Progenitor cell of endocrine pancreas (in vitro differentiated cells): ENCODE results near the gene UBE2O. TPM values are rescaled to one million over a fixed set of nuclear protein-coding genes. Genes with fewer than 3 reads are reported as not detected.

Source experiments
- DNase-seq: peaks from one replicate; pipeline ENCODE4 v3.0.0; 2021; ENCODE audit warnings: low spot score; ENCODE audit not compliant: unreplicated experiment
- H3K27ac Mint-ChIP-seq: 2 replicates; pipeline ENCODE4 v1.8.0; 2021; ENCODE audit warnings: mild to moderate bottlenecking, moderate library complexity, mixed read lengths
- H3K27me3 Mint-ChIP-seq: 2 replicates; pipeline ENCODE4 v1.8.0; 2021; ENCODE audit warnings: mixed read lengths
- H3K36me3 Mint-ChIP-seq: 2 replicates; pipeline ENCODE4 v1.8.0; 2022; ENCODE audit warnings: mixed read lengths; ENCODE audit not compliant: insufficient read depth
- H3K4me1 Mint-ChIP-seq: 2 replicates; pipeline ENCODE4 v1.8.0; 2021; ENCODE audit warnings: low read depth, mixed read lengths
- H3K4me3 Mint-ChIP-seq: 2 replicates; pipeline ENCODE4 v1.8.0; 2021; ENCODE audit warnings: low read depth, mild to moderate bottlenecking, moderate library complexity, mixed read lengths
- H3K9me3 Mint-ChIP-seq: 2 replicates; pipeline ENCODE4 v1.8.0; 2021; ENCODE audit warnings: low read depth, mixed read lengths
- total RNA-seq: library from RNA; stranded (reverse); gene quantifications from 2 replicates; pipeline ENCODE4 v1.2.1, GENCODE V29; 2021
- TF ChIP-seq, protein P1 (sequence below): fragments of 200-600 bp; sonication (generic); IDR thresholded peaks from one replicate; pipeline ENCODE4 v1.5.0; 2021; ENCODE audit warnings: antibody characterized with exemption, mild to moderate bottlenecking; ENCODE audit not compliant: unreplicated experiment

UBE2O gene
- total RNA-seq, 1 donor from 2014 or later, result 44.6 TPM

DNA sequence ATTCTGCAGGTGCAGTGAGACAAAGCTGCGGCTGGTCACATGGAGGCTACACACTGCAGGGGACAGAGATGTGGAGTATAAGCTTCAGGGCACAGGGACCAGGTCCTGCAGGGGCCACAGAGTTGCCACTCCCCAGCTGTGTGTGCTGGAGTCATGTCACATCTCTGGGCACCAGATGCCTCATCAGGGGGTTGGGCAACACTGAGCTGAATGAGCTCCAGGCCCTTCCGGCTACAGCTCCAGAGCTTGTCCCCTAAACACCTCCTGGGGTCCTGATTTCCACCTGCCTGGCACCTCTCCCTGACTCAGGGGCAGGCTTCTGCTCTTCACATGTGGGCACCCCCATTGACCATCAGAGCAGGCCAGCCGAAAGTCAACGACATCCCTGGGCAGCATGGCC is 36.1 kb downstream of the UBE2O start:
- H3K9me3 Mint-ChIP-seq, result no peaks in the 10 kb centered on the region
- no peak overlapping the region for H3K27ac Mint-ChIP-seq
- no peaks in the 10 kb centered on the region for H3K36me3 Mint-ChIP-seq
- H3K27me3 Mint-ChIP-seq, result no peaks in the 10 kb centered on the region
- peaks cover 1% of the 10 kb centered on the region for H3K4me1 Mint-ChIP-seq
- no peak overlapping the region for H3K4me3 Mint-ChIP-seq
- TF ChIP-seq, protein P1, sequence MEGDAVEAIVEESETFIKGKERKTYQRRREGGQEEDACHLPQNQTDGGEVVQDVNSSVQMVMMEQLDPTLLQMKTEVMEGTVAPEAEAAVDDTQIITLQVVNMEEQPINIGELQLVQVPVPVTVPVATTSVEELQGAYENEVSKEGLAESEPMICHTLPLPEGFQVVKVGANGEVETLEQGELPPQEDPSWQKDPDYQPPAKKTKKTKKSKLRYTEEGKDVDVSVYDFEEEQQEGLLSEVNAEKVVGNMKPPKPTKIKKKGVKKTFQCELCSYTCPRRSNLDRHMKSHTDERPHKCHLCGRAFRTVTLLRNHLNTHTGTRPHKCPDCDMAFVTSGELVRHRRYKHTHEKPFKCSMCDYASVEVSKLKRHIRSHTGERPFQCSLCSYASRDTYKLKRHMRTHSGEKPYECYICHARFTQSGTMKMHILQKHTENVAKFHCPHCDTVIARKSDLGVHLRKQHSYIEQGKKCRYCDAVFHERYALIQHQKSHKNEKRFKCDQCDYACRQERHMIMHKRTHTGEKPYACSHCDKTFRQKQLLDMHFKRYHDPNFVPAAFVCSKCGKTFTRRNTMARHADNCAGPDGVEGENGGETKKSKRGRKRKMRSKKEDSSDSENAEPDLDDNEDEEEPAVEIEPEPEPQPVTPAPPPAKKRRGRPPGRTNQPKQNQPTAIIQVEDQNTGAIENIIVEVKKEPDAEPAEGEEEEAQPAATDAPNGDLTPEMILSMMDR, result no peak
- DNase-seq, result no peak

DNA sequence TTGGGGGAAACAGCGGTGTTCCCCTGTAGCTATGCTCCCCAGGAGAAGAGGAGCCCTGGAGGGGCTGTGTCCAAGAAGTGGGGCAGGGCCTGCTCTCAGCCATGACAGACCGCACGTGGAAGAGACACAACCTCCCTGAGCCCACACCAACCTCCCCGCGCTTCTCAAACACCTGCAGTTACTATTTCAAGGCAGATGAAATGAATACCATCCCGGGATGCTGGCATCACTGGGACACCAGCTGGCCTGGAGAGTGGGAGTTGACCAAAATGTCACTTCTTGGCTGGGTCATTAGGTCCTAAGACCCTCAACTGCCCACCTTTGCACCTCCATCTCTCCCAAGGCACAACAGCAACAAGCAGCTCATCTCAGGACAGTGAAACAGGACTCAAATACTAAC is 36.5 kb downstream of the UBE2O start:
- Mint-ChIP-seq H3K9me3 (no peaks in the 10 kb centered on the region), H3K4me3 (no peak overlapping the region), H3K4me1 (peaks cover 1% of the 10 kb centered on the region), H3K36me3 (no peaks in the 10 kb centered on the region), H3K27ac (peak overlapping the region; percentile 5), H3K27me3 (no peaks in the 10 kb centered on the region)
- DNase-seq, result no peak
- TF ChIP-seq, protein P1, result no peak

DNA sequence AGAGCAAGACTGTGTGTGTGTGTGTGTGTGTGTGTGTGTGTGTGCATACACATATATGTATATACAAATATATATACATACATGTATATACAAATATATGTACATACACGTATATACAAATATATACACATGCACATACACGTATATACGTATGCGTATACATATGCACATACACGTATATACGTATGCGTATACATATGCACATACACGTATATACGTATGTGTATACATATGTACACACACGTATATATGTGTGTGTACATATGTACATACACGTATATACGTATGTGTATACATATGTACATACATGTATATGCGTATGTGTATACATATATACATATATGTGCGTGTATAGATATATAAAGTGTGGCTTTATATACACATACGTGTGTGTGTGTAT is 37.2 kb downstream of the UBE2O start:
- H3K4me1 Mint-ChIP-seq, result peaks cover 1% of the 10 kb centered on the region
- TF ChIP-seq, protein P1, result no peak
- H3K27ac Mint-ChIP-seq, result no peak overlapping the region
- no peaks in the 10 kb centered on the region for H3K27me3 Mint-ChIP-seq
- no peaks in the 10 kb centered on the region for H3K36me3 Mint-ChIP-seq
- DNase-seq, result no peak
- H3K4me3 Mint-ChIP-seq, result no peak overlapping the region
- H3K9me3 Mint-ChIP-seq, result no peaks in the 10 kb centered on the region

DNA sequence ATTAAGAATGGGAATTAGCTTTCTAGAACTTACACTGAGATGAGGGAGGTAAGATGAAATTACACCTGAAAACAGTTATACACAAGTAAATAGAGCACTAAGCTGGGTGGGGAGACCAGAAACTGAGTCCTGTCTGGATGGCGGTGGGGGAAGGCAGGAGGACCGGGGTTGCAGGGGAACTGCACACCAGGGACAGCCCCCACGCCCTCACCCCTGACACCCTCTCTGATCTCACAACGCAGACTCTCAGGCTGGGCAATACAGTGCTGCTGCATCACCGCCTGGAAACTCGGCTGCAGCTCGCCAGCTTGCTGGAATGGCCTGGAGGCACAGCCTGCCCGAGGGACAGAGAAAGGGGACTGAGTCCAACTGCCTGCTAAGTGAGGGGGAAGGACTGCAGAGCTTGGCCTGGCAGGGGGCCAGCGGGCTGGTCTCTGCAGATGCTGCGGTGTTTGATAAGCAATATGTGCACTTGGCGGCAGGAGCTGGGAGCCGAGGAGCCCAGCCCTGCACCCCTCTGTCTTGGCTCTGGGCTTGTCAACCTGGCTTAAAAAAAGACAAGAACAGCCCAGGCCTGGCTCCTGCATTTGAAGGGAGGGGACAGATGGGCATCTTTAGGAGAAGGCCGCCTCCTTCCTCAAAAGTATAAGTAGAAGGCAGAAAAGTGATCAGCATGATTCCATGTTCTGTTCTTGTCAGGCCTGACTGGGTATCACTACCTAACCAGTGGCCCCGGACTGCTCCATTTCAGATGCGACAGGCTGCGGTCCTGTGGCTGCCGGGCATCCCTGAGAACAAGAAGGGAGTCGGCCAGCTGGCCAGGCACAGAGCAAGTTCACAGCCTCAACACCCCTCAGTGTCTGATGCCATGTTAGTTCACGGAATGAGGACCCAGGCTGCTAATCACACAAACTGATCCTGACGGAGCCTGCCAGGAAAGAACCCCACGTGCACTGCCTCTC is 38.3 kb downstream of the UBE2O start:
- no peaks in the 10 kb centered on the region for H3K36me3 Mint-ChIP-seq
- peaks cover 1% of the 10 kb centered on the region for H3K4me1 Mint-ChIP-seq
- no peak overlapping the region for H3K27ac Mint-ChIP-seq
- no peaks in the 10 kb centered on the region for H3K9me3 Mint-ChIP-seq
- H3K4me3 Mint-ChIP-seq, result no peak overlapping the region
- H3K27me3 Mint-ChIP-seq, result no peaks in the 10 kb centered on the region
- no peak for DNase-seq
- TF ChIP-seq, protein P1, result no peak

DNA sequence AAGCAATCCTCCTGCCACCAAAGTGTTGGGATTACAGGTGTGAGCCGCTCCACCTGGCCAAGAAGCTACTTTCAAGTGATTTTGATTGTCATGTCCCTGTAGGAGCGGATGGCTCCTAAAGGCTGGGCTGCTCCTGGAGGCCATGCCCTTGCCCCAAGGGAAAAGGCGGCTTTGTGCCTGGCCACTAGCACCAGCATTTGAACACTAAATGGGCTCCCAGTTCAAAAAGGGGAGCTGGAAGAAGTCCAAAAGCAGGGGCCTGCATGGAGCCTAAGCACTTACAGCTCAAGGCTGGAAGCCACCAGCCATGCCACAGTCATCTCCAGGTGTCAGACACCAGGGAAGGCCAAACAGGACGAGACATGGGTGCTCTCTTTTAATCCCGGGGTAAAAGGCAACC is 41.7 kb downstream of the UBE2O start:
- no peaks in the 10 kb centered on the region for H3K27me3 Mint-ChIP-seq
- no peaks in the 10 kb centered on the region for H3K9me3 Mint-ChIP-seq
- TF ChIP-seq, protein P1, result no peak
- no peak overlapping the region for H3K4me3 Mint-ChIP-seq
- H3K4me1 Mint-ChIP-seq, result peaks cover 1% of the 10 kb centered on the region
- DNase-seq, result no peak
- H3K27ac Mint-ChIP-seq, result no peak overlapping the region
- peaks cover 1% of the 10 kb centered on the region for H3K36me3 Mint-ChIP-seq
